ENCODE results near the gene DCDC2B. TPM values are rescaled to one million over a fixed set of nuclear protein-coding genes. Genes with fewer than 3 reads are reported as not detected.
A peak's percentile ranks its signal among the peaks of the same experiment; 100 is the strongest.

DCDC2B gene
- total and polyA plus RNA-seq, 9 of the 15 experiments (the other 6 are each of a cell fraction or from before 2014, with no cell fraction given) = not detected

- peak; percentile 60; the same call in 1 of the 2 replicates for TF ChIP-seq HMGXB4 (CRISPR knock-in tag; IDR thresholded peaks at IDR 0.05)
- peak; percentile 59; the same call in 1 of the 2 replicates for TF ChIP-seq ZC3H4 (CRISPR knock-in tag; IDR thresholded peaks at IDR 0.05; ENCODE audit: borderline replicate concordance)
- TF ChIP-seq RFX5 (IDR thresholded peaks at IDR 0.05; ENCODE audit: low read depth, low read length) = no peak
- TF ChIP-seq CBX3 (IDR thresholded peaks at IDR 0.05; ENCODE audit: borderline replicate concordance in 1 of 2, low read length in 2 of 2) = peak in 1 of 2 experiments; percentile 25; a peak in 1 of 3 replicates
- peak; percentile 74 for TF ChIP-seq FIP1L1 (IDR thresholded peaks at IDR 0.05; ENCODE audit: low read depth, low read length, poor library complexity, severe bottlenecking)
- 0 out of 2 replicates have a peak, but pooled peaks have one; percentile 57 for TF ChIP-seq ZZZ3 (IDR thresholded peaks at IDR 0.05)
- peak; percentile 64; the same call in 1 of the 2 replicates for TF ChIP-seq USF1 (CRISPR knock-in tag; IDR thresholded peaks at IDR 0.05)
- no peak for TF ChIP-seq EZH2 (IDR thresholded peaks at IDR 0.05; ENCODE audit: borderline replicate concordance, low read depth, low read length)
- peak in 1 of 2 experiments; percentile 83; a peak in 2 of 4 replicates for TF ChIP-seq TEAD1 (CRISPR knock-in tag; IDR thresholded peaks at IDR 0.05)
- TF ChIP-seq ZNF318 (IDR thresholded peaks at IDR 0.05; ENCODE audit: borderline replicate concordance in 1 of 2, low read depth in 1 of 2) = no peak
- no peak for TF ChIP-seq ZNF133 (CRISPR knock-in tag; IDR thresholded peaks at IDR 0.05)
- no peak for TF ChIP-seq E2F5 (CRISPR knock-in tag; IDR thresholded peaks at IDR 0.05)
- TF ChIP-seq RBM17 (IDR thresholded peaks at IDR 0.05; ENCODE audit: borderline replicate concordance, low read depth, low read length) = no peak
Observed at GRCh38 chr1:32205401-32206370, 3.2 kb upstream of the DCDC2B start, which contains the start of gene IQCC (continued).

All from K562 (cell line).